Smooth muscle cell (in vitro differentiated cells): Measurements from ENCODE around the gene MAP3K6. TPM values are rescaled to one million over a fixed set of nuclear protein-coding genes. Genes with fewer than 3 reads are reported as not detected.

Experiments used
- DNase-seq: peaks from one replicate; lab custom pipeline; 2025; ENCODE audit not compliant: unreplicated experiment; lab: John Stamatoyannopoulos, UW
- H2AFZ ChIP-seq: fragments of 200-600 bp; sonication (generic); 2 replicates; pipeline ENCODE4 v1.6.0; 2016; ENCODE audit warnings: antibody characterized with exemption, low read depth, mild to moderate bottlenecking
- H3F3A ChIP-seq: fragments of 200-600 bp; sonication (generic); 2 replicates; pipeline ENCODE4 v1.6.0; 2017; ENCODE audit warnings: antibody characterized with exemption, low read depth
- H3K27ac ChIP-seq: fragments of 200-600 bp; sonication (generic); 2 replicates; pipeline ENCODE4 v1.5.1; 2016; ENCODE audit warnings: low read depth, mild to moderate bottlenecking
- H3K27me3 ChIP-seq: fragments of 200-600 bp; sonication (generic); 2 replicates; pipeline ENCODE4 v1.6.1; 2016; ENCODE audit warnings: low read depth, mild to moderate bottlenecking
- H3K36me3 ChIP-seq: fragments of 200-600 bp; sonication (generic); 2 replicates; pipeline ENCODE4 v1.5.1; 2016; ENCODE audit warnings: low read depth
- H3K4me1 ChIP-seq: fragments of 200-600 bp; sonication (generic); 2 replicates; pipeline ENCODE4 v1.5.1; 2016; ENCODE audit warnings: low read depth
- H3K4me2 ChIP-seq: fragments of 200-600 bp; sonication (generic); 2 replicates; pipeline ENCODE4 v1.6.0; 2016; ENCODE audit warnings: mild to moderate bottlenecking
- H3K4me3 ChIP-seq: fragments of 200-600 bp; sonication (generic); 2 replicates; pipeline ENCODE4 v1.5.1; 2016; ENCODE audit warnings: mild to moderate bottlenecking
- H3K79me2 ChIP-seq: fragments of 200-600 bp; sonication (generic); 2 replicates; pipeline ENCODE4 v1.6.0; 2016; ENCODE audit warnings: low read depth, mild to moderate bottlenecking
- H3K9ac ChIP-seq: fragments of 200-600 bp; sonication (generic); 2 replicates; pipeline ENCODE4 v1.6.0; 2016; ENCODE audit warnings: low read depth
- H3K9me3 ChIP-seq: fragments of 200-600 bp; sonication (generic); replicated peaks from 2 replicates; pipeline ENCODE4 v1.5.1; 2016; ENCODE audit warnings: low read depth
- H4K20me1 ChIP-seq: fragments of 200-600 bp; sonication (generic); 2 replicates; pipeline ENCODE4 v1.6.0; 2016; ENCODE audit warnings: low read depth
- CTCF ChIP-seq: fragments of 200-600 bp; sonication (generic); IDR thresholded peaks from 2 replicates; pipeline ENCODE4 v1.5.1; 2017; ENCODE audit warnings: borderline replicate concordance, mild to moderate bottlenecking, antibody characterized with exemption; ENCODE audit not compliant: insufficient read depth, poor library complexity, severe bottlenecking
- WGBS: methylation state at CpG from one replicate; pipeline ENCODE4 v1.1.7; 2016; ENCODE audit warnings: low lambda C conversion rate; 5-methylcytosine and 5-hydroxymethylcytosine counted together
- polyA plus RNA-seq: library from polyadenylated mRNA; unstranded; fragments of >200 nt; fragmentation: Nextera tagmentation; extraction: Ambion mirVana; gene quantifications from 2 replicates; pipeline ENCODE4 v1.2.1, GENCODE V29; 2016
- total RNA-seq: library from RNA; depleted of rRNA; stranded (reverse); fragments of >200 nt; gene quantifications from 2 replicates; pipeline ENCODE4 v1.2.3, GENCODE V29; 2014

The MAP3K6 gene
- total and polyA plus RNA-seq, 2 experiments from 2014 or later, result 14.1 to 29.0 TPM

DNA sequence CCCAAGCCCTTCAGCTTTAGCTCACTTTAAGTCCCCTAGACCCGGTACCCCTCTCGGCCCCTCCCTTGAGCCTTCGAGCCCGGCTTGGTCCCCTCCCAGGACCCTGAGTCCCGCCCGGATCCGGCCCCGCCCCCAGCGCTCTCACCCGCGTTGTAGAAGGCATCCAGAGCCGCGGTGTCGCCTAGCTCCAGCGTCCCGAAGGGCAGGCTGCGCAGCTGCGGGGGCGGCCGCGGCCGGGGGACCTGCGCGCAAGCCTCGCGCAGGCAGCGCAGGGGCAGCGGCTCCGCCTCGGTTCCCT, 699 bp downstream of the MAP3K6 start:
- H4K20me1 ChIP-seq, result peaks cover 5% of the 10 kb centered on the region
- peak overlapping the region; percentile 68 for H2AFZ ChIP-seq
- peak overlapping the region; percentile 63 for H3K4me3 ChIP-seq
- H3K27ac ChIP-seq, result peak overlapping the region; percentile 77
- no peaks in the 10 kb centered on the region for H3K27me3 ChIP-seq
- peak; percentile 93 for DNase-seq
- peaks cover 5% of the 10 kb centered on the region for H3K79me2 ChIP-seq
- WGBS, result under 1% methylated on average over 28 of the region's 30 CpGs
- H3K9me3 ChIP-seq, result no peaks in the 10 kb centered on the region
- no peaks in the 10 kb centered on the region for H3K36me3 ChIP-seq
- peak overlapping the region; percentile 88 for H3K4me2 ChIP-seq
- TF ChIP-seq CTCF, result no peak
- peak overlapping the region; percentile 21 for H3K9ac ChIP-seq
- H3K4me1 ChIP-seq, result peaks cover 15% of the 10 kb centered on the region
- peaks cover 7% of the 10 kb centered on the region for H3F3A ChIP-seq

GRCh38 chr1:27365372-27366112, 1.2 kb downstream of the MAP3K6 start:
- peak; percentile 93 for DNase-seq
- H3K27ac ChIP-seq, result peak overlapping the region; percentile 77
- peaks cover 5% of the 10 kb centered on the region for H3K79me2 ChIP-seq
- H3K9me3 ChIP-seq, result no peaks in the 10 kb centered on the region
- H3K36me3 ChIP-seq, result no peaks in the 10 kb centered on the region
- peaks cover 5% of the 10 kb centered on the region for H4K20me1 ChIP-seq
- H3K4me2 ChIP-seq, result peak overlapping the region; percentile 88
- H3K4me3 ChIP-seq, result peak overlapping the region; percentile 63
- H3F3A ChIP-seq, result peaks cover 7% of the 10 kb centered on the region
- peaks cover 20% of the 10 kb centered on the region for H3K4me1 ChIP-seq
- TF ChIP-seq CTCF, result no peak
- H3K9ac ChIP-seq, result peak overlapping the region; percentile 21
- peak overlapping the region; percentile 68 for H2AFZ ChIP-seq
- 9% methylated on average over 28 of the region's 40 CpGs for WGBS
- no peaks in the 10 kb centered on the region for H3K27me3 ChIP-seq

DNA sequence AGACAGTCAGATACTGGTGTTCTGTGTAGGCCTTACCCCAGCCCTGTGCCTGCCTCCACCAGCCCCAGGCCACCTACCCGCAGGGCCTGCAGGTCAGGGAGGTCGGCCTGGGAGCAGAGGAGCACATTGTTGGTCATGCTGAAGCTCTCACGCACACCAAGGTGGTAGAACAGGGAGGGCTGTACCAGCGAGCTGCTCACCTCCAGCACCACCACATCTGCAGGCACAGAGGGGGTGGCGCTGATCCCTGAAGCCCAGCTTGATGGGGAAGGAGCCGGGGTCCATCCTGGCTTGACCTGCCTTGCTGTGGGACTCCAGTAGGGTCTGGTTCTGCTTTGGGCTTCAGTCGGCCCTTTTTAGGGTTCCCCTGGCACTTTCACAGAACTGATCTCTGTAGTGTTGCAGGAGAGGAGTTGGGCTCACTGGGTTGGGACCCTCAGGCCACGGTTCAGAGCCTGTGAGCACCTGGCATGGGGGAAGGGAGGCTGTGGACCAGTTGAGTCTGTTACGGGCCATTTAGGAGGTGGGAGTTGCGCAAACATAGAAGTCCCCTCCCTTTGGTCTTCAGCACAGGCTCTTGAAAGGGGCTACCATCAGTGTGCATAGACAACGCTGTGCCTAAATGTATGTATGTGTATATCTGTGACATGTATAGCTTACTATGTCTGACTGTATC, 1.9 kb downstream of the MAP3K6 start:
- no peak overlapping the region for H2AFZ ChIP-seq
- H3K4me3 ChIP-seq, result peak overlapping the region; percentile 63
- H3K27ac ChIP-seq, result peak overlapping the region; percentile 77
- no peak for DNase-seq
- H3K9me3 ChIP-seq, result no peaks in the 10 kb centered on the region
- peak overlapping the region; percentile 88 for H3K4me2 ChIP-seq
- WGBS, result 81% methylated on average over 11 of the region's 11 CpGs
- peaks cover 24% of the 10 kb centered on the region for H3K4me1 ChIP-seq
- H4K20me1 ChIP-seq, result peaks cover 5% of the 10 kb centered on the region
- H3K36me3 ChIP-seq, result no peaks in the 10 kb centered on the region
- no peaks in the 10 kb centered on the region for H3K27me3 ChIP-seq
- H3K9ac ChIP-seq, result no peak overlapping the region
- TF ChIP-seq CTCF, result no peak
- peaks cover 7% of the 10 kb centered on the region for H3F3A ChIP-seq
- peaks cover 5% of the 10 kb centered on the region for H3K79me2 ChIP-seq
